Neutrophil (primary cell): ENCODE measurements around the gene KCTD4.

ENCODE experiments used
- H3K27ac ChIP-seq: fragments of 200-600 bp; sonication (generic); 2 replicates; pipeline ENCODE4 v1.5.1; 2016; ENCODE audit warnings: mild to moderate bottlenecking, moderate library complexity
- H3K27me3 ChIP-seq: fragments of 200-600 bp; sonication (generic); 2 replicates; pipeline ENCODE4 v1.6.0; 2016; ENCODE audit warnings: mild to moderate bottlenecking
- H3K36me3 ChIP-seq: fragments of 200-600 bp; sonication (generic); 2 replicates; pipeline ENCODE4 v1.5.1; 2017
- H3K4me1 ChIP-seq, 2 experiments: fragments of 200-600 bp in 1 of 2; sonication (generic) in 1 of 2; 1 replicate in 1 of 2; 2 replicates in 1 of 2; pipeline versions ENCODE4 v1.5.1 to v1.6.1; 2013 to 2016; ENCODE audit warnings: low read depth in 1 of 2, low read length in 1 of 2, mild to moderate bottlenecking in 1 of 2, moderate library complexity in 1 of 2; ENCODE audit not compliant: control insufficient read depth in 1 of 2, insufficient read depth in 1 of 2
- H3K4me3 ChIP-seq, 2 experiments: fragments of 200-600 bp in 1 of 2; sonication (generic) in 1 of 2; 1 replicate in 1 of 2; 2 replicates in 1 of 2; pipeline ENCODE4 v1.5.1; 2013 to 2016; ENCODE audit warnings: low read depth in 1 of 2, low read length in 1 of 2, mild to moderate bottlenecking in 1 of 2, moderate library complexity in 1 of 2
- H3K9me3 ChIP-seq: fragments of 200-600 bp; sonication (generic); 2 replicates; pipeline ENCODE4 v1.5.1; 2016
- TF ChIP-seq, protein P1 (sequence below): fragments of 200-600 bp; sonication (generic); IDR thresholded peaks from 2 replicates; pipeline ENCODE4 v1.5.1; 2016; ENCODE audit warnings: antibody characterized with exemption

KCTD4 gene

DNA sequence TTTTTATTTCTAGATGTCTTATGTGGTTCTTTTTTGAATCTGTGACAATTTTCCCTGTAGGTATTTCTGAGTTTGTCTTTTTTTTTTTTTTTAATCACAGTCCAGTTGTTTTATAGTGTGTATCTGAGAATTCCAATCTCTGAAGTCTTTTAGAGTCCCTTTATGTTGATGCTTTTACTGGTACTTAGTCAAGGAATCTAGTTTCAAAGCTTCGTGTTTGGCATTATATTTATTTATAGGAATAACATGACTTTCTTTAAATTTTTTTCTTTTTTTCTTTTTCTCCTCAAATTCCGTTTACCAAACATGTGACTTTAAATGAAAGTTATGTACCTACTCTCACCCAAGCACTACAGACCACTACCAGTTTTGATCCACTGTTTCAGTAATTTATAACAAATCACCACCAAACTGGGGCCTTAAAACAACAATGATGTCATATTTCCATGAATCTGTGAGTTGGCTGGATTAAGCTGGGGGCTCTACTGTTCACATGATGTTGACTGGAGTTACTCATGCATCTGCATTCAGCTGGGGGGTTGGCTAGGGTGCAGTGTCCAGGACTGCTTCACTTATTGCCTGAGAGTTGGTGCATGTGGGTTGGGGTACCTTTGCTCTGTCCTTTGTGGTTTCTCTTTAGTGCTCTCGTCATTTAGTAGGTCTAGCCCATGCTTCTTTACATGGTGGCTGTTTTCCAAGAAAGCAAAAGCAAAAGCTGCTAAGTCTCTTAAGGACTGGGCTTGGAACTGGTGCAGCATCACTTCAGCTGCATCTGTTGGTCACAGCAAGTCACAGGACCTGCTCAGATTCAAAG, 22.3 kb downstream of the KCTD4 start:
- TF ChIP-seq, protein P1, sequence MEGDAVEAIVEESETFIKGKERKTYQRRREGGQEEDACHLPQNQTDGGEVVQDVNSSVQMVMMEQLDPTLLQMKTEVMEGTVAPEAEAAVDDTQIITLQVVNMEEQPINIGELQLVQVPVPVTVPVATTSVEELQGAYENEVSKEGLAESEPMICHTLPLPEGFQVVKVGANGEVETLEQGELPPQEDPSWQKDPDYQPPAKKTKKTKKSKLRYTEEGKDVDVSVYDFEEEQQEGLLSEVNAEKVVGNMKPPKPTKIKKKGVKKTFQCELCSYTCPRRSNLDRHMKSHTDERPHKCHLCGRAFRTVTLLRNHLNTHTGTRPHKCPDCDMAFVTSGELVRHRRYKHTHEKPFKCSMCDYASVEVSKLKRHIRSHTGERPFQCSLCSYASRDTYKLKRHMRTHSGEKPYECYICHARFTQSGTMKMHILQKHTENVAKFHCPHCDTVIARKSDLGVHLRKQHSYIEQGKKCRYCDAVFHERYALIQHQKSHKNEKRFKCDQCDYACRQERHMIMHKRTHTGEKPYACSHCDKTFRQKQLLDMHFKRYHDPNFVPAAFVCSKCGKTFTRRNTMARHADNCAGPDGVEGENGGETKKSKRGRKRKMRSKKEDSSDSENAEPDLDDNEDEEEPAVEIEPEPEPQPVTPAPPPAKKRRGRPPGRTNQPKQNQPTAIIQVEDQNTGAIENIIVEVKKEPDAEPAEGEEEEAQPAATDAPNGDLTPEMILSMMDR: no peak

DNA sequence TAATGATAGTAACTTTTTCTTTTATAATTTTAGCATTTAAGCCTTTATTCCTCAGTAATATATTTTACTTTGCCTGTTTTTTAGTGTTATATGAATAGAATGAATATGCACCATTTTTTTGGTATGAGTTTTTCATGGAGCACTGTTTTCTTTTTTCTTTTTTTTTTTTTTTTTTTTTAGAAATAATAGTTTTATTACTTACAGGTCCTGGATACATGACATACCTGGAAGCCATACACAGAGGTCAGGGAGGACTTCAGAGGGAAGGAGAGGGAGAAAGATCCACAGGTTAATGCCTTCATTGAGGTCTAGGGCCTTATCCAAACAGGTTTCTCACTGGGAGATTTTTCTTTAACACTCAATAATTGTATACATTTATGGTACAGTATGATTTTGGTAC, 26.4 kb downstream of the KCTD4 start:
- Histone ChIP-seq H3K27me3 (no peaks in the 10 kb centered on the region), H3K36me3 (no peaks in the 10 kb centered on the region), H3K4me3 (no peak overlapping the region), H3K4me1 (peaks cover 0 to 2% of the 10 kb centered on the region in 2 experiments), H3K27ac (no peak overlapping the region), H3K9me3 (no peaks in the 10 kb centered on the region)
- TF ChIP-seq, protein P1: no peak

More for the DNA sequence above, 22.3 kb downstream of the KCTD4 start:
- Histone ChIP-seq H3K27me3 (no peaks in the 10 kb centered on the region), H3K27ac (no peak overlapping the region), H3K9me3 (no peaks in the 10 kb centered on the region), H3K4me3 (no peak overlapping the region), H3K4me1 (no peaks in the 10 kb centered on the region), H3K36me3 (peaks cover 8% of the 10 kb centered on the region)

DNA sequence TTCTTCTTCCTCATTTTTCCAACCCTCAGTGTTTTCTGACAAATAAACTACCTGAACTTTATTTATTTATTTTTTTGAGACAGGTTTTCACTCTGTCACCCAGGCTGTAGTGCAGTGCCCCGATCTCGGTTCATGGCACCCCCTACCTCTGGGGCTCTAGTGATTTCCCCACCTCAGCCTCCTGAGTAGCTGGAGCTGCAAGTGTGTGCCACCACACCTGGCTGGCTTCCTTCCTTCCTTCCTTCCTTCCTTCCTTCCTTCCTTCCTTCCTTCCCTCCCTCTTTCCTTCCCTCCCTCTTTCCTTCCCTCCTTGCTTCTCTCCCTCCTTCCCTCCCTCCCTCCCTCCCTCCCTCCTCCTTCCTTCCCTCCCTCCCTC, 32.3 kb downstream of the KCTD4 start:
- Histone ChIP-seq H3K4me3 (no peak overlapping the region), H3K27ac (no peak overlapping the region), H3K4me1 (peaks cover 5 to 6% of the 10 kb centered on the region in 2 experiments), H3K27me3 (no peaks in the 10 kb centered on the region), H3K9me3 (no peaks in the 10 kb centered on the region), H3K36me3 (peaks cover 12% of the 10 kb centered on the region)
- TF ChIP-seq, protein P1: no peak

DNA sequence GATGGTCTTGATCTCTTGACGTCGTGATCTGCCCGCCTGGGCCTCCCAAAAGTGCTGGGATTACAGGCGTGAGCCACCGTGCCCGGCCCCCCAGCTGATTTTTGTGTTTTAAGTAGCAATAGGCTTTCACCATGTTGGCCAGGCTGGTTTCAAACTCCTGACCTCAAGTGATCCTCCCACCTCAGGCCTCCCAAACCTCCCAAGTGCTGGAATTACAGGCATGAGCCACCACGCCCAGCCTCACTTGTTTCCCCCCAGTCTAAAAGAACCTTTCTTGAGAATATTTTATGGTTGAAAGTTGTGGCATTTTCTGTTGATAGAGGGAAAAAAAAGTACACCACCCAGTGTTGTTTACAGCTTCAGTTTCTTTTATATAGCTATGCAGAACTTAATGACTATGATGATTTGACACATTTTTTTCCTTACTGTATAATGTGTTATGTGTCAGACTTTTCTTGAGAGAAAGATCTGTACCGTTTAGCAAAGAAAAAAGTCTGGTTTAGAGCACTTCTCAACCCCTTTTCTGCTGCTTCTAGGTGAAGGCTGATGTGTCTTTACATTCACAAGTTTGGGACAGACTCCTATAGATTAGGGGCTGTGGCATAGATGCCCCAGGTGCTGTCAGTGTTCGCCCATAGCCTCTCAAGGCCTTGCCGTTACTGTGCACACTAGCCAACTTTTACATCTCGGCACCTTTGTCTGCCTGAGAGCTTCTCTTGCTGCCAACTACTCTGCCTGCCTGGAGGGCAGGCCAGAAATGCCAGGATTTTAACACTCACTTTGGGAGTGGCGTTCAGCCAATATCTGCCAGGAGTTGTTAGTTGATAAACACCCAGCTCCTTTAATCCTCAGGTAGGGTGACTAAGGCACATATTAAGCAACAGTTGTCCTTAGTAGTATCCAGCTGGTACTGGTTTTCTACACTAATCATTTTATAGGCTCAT, 33.0 kb downstream of the KCTD4 start:
- peaks cover 5 to 6% of the 10 kb centered on the region in 2 experiments for H3K4me1 ChIP-seq
- peaks cover 13% of the 10 kb centered on the region for H3K36me3 ChIP-seq
- TF ChIP-seq, protein P1: no peak
- no peak overlapping the region for H3K27ac ChIP-seq
- no peaks in the 10 kb centered on the region for H3K9me3 ChIP-seq
- no peaks in the 10 kb centered on the region for H3K27me3 ChIP-seq
- H3K4me3 ChIP-seq: no peak overlapping the region

DNA sequence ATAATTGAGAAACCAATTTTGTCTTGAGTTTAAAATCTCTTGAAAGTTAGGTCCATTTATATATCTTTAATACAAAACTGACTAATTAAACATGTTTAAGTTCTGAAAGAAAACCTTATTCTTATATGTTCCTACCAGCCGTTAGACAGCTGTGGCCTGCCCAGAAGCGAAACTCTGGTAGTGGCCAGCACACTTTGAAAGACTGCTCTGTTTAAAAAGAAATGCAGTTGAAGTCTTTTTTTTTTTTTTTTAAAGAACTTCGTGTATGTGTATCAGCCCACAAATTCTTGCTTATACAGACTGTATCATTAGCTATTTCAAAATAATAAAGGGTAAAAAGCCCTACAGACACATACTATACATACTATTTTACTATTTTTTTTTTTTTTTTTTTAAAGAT, 34.0 kb downstream of the KCTD4 start:
- H3K4me3 ChIP-seq: no peak overlapping the region
- no peak overlapping the region for H3K27ac ChIP-seq
- TF ChIP-seq, protein P1: no peak
- no peaks in the 10 kb centered on the region for H3K27me3 ChIP-seq
- peaks cover 13% of the 10 kb centered on the region for H3K36me3 ChIP-seq
- no peaks in the 10 kb centered on the region for H3K9me3 ChIP-seq
- H3K4me1 ChIP-seq: peaks cover 5 to 6% of the 10 kb centered on the region in 2 experiments
